ENCODE results near the gene ZNF276. TPM values are rescaled to one million over a fixed set of nuclear protein-coding genes. Genes with fewer than 3 reads are reported as not detected.

The ZNF276 gene
- total and polyA plus RNA-seq, 12 donors = 9.3 to 84.5 (median 22.4) TPM

DNA sequence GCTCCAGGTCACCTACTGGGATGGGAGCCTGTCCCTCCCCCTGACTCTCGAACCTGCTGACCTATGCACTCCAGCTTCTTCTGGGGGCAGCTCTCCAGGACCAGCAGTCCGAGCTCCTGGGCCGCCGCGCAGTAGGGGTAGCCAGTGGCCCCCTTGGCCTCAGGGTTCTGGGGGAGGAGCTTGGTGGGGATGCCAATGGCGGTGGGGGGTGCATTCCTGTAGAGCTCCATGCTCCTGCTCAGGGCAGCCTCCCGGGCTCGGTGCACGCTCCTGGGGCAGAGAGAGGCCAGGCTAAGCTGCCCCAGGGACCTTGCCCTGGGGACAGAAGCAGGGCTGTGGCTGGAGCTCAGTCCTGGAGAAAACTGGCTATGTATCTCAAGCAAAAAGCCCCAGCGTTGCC, 12.2 kb upstream of the ZNF276 start:
- intact Hi-C loops (cut with DNase I) = loop anchor here (5.0 to 10.0 kb wide), 3 partner anchors 83 to 156 kb away; no protein-coding TSS in a partner anchor

GRCh38 chr16:89709716-89710432, 11.5 kb upstream of the ZNF276 start:
- peaks cover 6 to 11% of the 10 kb centered on the region in 2 donors for H3K4me1 ChIP-seq (replicated peaks in 1 of 2)
- 87 to 95% (median 90%) methylated on average over 9 to 19 of the region's 19 CpGs for WGBS, 4 donors
- no peak overlapping the region for H3K27ac ChIP-seq
- no peak overlapping the region for H3K4me3 ChIP-seq
- TF ChIP-seq, protein P1, sequence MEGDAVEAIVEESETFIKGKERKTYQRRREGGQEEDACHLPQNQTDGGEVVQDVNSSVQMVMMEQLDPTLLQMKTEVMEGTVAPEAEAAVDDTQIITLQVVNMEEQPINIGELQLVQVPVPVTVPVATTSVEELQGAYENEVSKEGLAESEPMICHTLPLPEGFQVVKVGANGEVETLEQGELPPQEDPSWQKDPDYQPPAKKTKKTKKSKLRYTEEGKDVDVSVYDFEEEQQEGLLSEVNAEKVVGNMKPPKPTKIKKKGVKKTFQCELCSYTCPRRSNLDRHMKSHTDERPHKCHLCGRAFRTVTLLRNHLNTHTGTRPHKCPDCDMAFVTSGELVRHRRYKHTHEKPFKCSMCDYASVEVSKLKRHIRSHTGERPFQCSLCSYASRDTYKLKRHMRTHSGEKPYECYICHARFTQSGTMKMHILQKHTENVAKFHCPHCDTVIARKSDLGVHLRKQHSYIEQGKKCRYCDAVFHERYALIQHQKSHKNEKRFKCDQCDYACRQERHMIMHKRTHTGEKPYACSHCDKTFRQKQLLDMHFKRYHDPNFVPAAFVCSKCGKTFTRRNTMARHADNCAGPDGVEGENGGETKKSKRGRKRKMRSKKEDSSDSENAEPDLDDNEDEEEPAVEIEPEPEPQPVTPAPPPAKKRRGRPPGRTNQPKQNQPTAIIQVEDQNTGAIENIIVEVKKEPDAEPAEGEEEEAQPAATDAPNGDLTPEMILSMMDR (IDR thresholded peaks at IDR 0.05) = no peak
- TF ChIP-seq POLR2A (IDR thresholded peaks at IDR 0.05) = no peak
- H3K36me3 ChIP-seq (replicated peaks in 1 of 2) = no peaks in the 10 kb centered on the region
- no peak for DNase-seq
- H3K27me3 ChIP-seq = no peaks in the 10 kb centered on the region
- intact Hi-C loops (cut with DNase I) = loop anchor here (5.0 to 10.0 kb wide), 3 partner anchors 82 to 155 kb away; no protein-coding TSS in a partner anchor
- H3K9me3 ChIP-seq (replicated peaks in 1 of 3) = no peaks in the 10 kb centered on the region

More for the DNA sequence above, 12.2 kb upstream of the ZNF276 start:
- no peak overlapping the region for H3K4me3 ChIP-seq
- H3K27me3 ChIP-seq = no peaks in the 10 kb centered on the region
- WGBS, 4 donors = 88 to 100% (median 90%) methylated on average over 2 to 10 of the region's 10 CpGs
- H3K9me3 ChIP-seq (replicated peaks in 1 of 3) = no peaks in the 10 kb centered on the region
- TF ChIP-seq, protein P1 (IDR thresholded peaks at IDR 0.05) = no peak
- no peak for TF ChIP-seq POLR2A (IDR thresholded peaks at IDR 0.05)
- DNase-seq = no peak
- H3K4me1 ChIP-seq (replicated peaks in 1 of 2) = peaks cover 6 to 11% of the 10 kb centered on the region in 2 donors
- no peaks in the 10 kb centered on the region for H3K36me3 ChIP-seq (replicated peaks in 1 of 2)
- no peak overlapping the region for H3K27ac ChIP-seq

- intact Hi-C loops (cut with DNase I) = no loop called here
- Histone ChIP-seq H3K27ac (no peak overlapping the region), H3K4me3 (no peak overlapping the region), H3K36me3 (replicated peaks in 1 of 2) (no peaks in the 10 kb centered on the region), H3K27me3 (no peaks in the 10 kb centered on the region), H3K9me3 (replicated peaks in 1 of 3) (no peaks in the 10 kb centered on the region), H3K4me1 (replicated peaks in 1 of 2) (peaks cover 6 to 11% of the 10 kb centered on the region in 2 donors)
- DNase-seq = no peak
- 78 to 85% (median 80%) methylated on average over 24 to 63 of the region's 63 CpGs; no CpG with 5 or more reads in 1 of the 4 donors for WGBS, 4 donors
- TF ChIP-seq, protein P1 (IDR thresholded peaks at IDR 0.05) = no peak
- no peak for TF ChIP-seq POLR2A (IDR thresholded peaks at IDR 0.05)
These were observed 10.4 kb upstream of the ZNF276 start for GRCh38 chr16:89710709-89711564.

All from adrenal gland (tissue), 12 donors.